Activated CD8-positive, alpha-beta memory T cell treated with anti-CD3 and anti-CD28 coated beads, Interleukin-2, amount 10 ng/mL, durations not matched to agents 7 days and 5 days (primary cell): ENCODE results near the gene YKT6. TPM values are rescaled to one million over a fixed set of nuclear protein-coding genes. Genes with fewer than 3 reads are reported as not detected.
"Not testable (repeated sequence)": the region's sequence is repeated elsewhere in the genome, so short reads cannot be mapped to it uniquely, and the experiment has no call there.

ENCODE experiments used
- ATAC-seq: fragments of 150-1000 bp; cut with Tn5 transposase; one replicate; pipeline ENCODE4 v1.10.0; 2021; ENCODE audit warnings: moderate library complexity
- CTCF ChIA-PET: fragments of 350-600 bp; sonication (Branson Sonifier 250); formaldehyde crosslinking; loops from one replicate; lab custom pipeline; 2021; ENCODE audit warnings: antibody characterized with exemption; lab: Charles Lee
- DNase-seq: peaks from one replicate; pipeline ENCODE4 v3.0.0-alpha.2; 2020
- H3K27ac Mint-ChIP-seq: one replicate; pipeline ENCODE4 v1.8.0; 2021; ENCODE audit warnings: mild to moderate bottlenecking, mixed read lengths
- H3K27me3 Mint-ChIP-seq: one replicate; pipeline ENCODE4 v1.8.0; 2021; ENCODE audit warnings: mixed read lengths
- H3K36me3 Mint-ChIP-seq: one replicate; pipeline ENCODE4 v1.8.0; 2021; ENCODE audit warnings: mild to moderate bottlenecking, mixed read lengths
- H3K4me1 Mint-ChIP-seq: one replicate; pipeline ENCODE4 v1.8.0; 2021; ENCODE audit warnings: mixed read lengths
- H3K4me3 Mint-ChIP-seq: one replicate; pipeline ENCODE4 v1.8.0; 2021; ENCODE audit warnings: mild to moderate bottlenecking, moderate library complexity, mixed read lengths
- H3K9me3 Mint-ChIP-seq: one replicate; pipeline ENCODE4 v1.8.0; 2022; ENCODE audit warnings: low read depth, mixed read lengths
- total RNA-seq, 2 experiments: library from RNA; stranded (reverse); gene quantifications; one replicate each; pipeline ENCODE4 v1.2.3, GENCODE V29; 2021

The YKT6 gene
- total RNA-seq, 2 experiments from 2014 or later: 57.9 to 68.3 TPM

DNA sequence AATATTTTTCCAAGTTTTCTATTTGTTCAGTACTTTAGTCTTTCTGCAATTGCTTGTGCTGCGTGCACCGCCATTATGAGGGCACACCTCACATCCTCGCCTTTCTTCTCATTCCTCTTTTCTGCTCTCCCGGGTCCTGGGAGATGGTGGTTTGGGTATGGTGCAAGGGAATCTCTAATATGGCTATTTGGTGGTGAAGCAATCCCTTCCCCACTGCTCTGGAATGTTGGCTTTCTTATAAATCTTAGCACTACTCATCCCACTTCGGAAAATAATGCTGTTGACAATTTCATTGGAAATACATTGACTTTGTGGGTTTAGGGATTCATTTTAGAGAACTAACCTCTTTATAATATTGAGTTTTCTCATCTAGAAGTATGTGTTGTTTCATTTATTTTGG lies 9.6 kb upstream of the YKT6 start:
- CTCF ChIA-PET: no interaction called here
- H3K4me1 Mint-ChIP-seq: peaks cover 5% of the 10 kb centered on the region

GRCh38 chr7:44193011-44193802 lies 7.6 kb upstream of the YKT6 start:
- peaks cover 10% of the 10 kb centered on the region for H3K27me3 Mint-ChIP-seq
- no peak for ATAC-seq
- DNase-seq: no peak
- CTCF ChIA-PET: no interaction called here
- peaks cover 10% of the 10 kb centered on the region for H3K4me1 Mint-ChIP-seq
- no peaks in the 10 kb centered on the region for H3K36me3 Mint-ChIP-seq
- H3K27ac Mint-ChIP-seq: no peak overlapping the region
- H3K4me3 Mint-ChIP-seq: no peak overlapping the region
- H3K9me3 Mint-ChIP-seq: no peaks in the 10 kb centered on the region

More for the DNA sequence above, 9.6 kb upstream of the YKT6 start:
- DNase-seq (no peak), ATAC-seq (no peak)
- Mint-ChIP-seq H3K36me3 (no peaks in the 10 kb centered on the region), H3K9me3 (no peaks in the 10 kb centered on the region), H3K4me3 (no peak overlapping the region), H3K27ac (no peak overlapping the region), H3K27me3 (peaks cover 3% of the 10 kb centered on the region)

- no peak overlapping the region for H3K4me3 Mint-ChIP-seq
- CTCF ChIA-PET: no interaction called here
- peaks cover 10% of the 10 kb centered on the region for H3K4me1 Mint-ChIP-seq
- no peaks in the 10 kb centered on the region for H3K9me3 Mint-ChIP-seq
- DNase-seq: no peak
- ATAC-seq: no peak
- peaks cover 10% of the 10 kb centered on the region for H3K27me3 Mint-ChIP-seq
- H3K27ac Mint-ChIP-seq: no peak overlapping the region
- no peaks in the 10 kb centered on the region for H3K36me3 Mint-ChIP-seq
These were observed 6.7 kb upstream of the YKT6 start for GRCh38 chr7:44194069-44194468.

DNA sequence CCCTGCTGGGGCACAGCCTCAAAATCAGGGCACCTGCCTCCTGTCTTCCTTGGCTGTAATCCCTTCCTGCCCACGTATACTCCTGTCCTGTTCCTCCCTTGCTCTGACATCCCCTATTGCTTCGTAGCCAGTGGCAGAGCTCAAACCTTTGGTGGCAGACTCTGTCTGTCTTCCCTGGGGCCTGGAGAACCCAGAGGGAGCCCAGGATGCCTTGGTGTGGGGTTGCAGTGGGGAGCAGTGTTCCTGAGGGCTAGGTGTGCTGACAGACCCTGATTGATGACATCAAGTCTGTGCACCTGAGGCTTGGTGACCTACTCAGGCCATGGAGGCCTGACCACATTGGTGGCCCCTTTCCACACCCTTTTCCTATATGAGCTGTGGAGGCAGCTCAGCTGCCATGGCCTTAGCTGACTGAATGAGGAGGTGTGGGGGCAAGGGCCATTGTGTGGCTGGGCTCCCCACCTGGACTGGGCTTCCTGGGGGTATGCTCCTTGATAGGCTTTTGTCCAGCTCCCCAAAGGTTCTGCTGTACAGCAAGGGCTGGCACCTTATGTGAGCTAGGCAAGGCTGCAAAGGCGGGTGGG lies 6.1 kb upstream of the YKT6 start:
- no peak for ATAC-seq
- CTCF ChIA-PET: interaction anchor here (1.2 to 1.4 kb wide), 2 partner anchors 46 to 175 kb away, joined by 3 read pairs; no protein-coding TSS in a partner anchor
- Mint-ChIP-seq H3K4me1 (peaks cover 10% of the 10 kb centered on the region), H3K27me3 (peaks cover 10% of the 10 kb centered on the region), H3K27ac (no peak overlapping the region), H3K4me3 (no peak overlapping the region), H3K36me3 (no peaks in the 10 kb centered on the region), H3K9me3 (no peaks in the 10 kb centered on the region)
- DNase-seq: no peak

GRCh38 chr7:44195889-44196288 lies 4.9 kb upstream of the YKT6 start:
- CTCF ChIA-PET: interaction anchor here (0.7 to 2.2 kb wide), 10 partner anchors 13 to 176 kb away, joined by 3 to 7 read pairs (median 4); no protein-coding TSS in a partner anchor
- ATAC-seq (no peak), DNase-seq (no peak)
- peaks cover 13% of the 10 kb centered on the region for H3K4me1 Mint-ChIP-seq
- no peaks in the 10 kb centered on the region for H3K9me3 Mint-ChIP-seq
- H3K27me3 Mint-ChIP-seq: peaks cover 10% of the 10 kb centered on the region
- H3K4me3 Mint-ChIP-seq: no peak overlapping the region
- H3K27ac Mint-ChIP-seq: no peak overlapping the region
- H3K36me3 Mint-ChIP-seq: no peaks in the 10 kb centered on the region

DNA sequence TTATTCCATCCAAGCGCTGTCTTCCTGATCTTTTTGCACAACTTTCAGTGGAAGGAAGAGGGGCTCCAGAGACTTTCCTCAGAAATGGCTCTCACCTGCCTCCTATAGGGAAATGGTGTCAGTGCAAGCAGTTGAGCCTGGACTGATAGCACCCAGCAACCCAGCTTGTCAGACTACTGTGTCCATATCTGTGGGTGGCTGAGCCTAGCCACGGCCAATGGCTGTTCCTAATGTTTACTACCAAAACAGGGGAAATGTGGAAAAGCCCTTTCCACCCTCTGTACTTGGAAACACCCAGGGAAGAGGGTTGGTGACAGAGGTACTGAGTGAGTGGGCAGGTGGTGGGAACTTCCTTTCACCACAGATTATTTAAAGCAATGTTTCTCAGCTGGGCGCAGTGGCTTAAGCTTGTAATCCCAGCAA lies 4.3 kb upstream of the YKT6 start:
- no peaks in the 10 kb centered on the region for H3K36me3 Mint-ChIP-seq
- CTCF ChIA-PET: interaction anchor here (0.8 to 2.2 kb wide), 12 partner anchors 9 to 265 kb away, joined by 3 to 7 read pairs (median 3); no protein-coding TSS in a partner anchor
- peaks cover 7% of the 10 kb centered on the region for H3K27me3 Mint-ChIP-seq
- DNase-seq (peak; percentile 64), ATAC-seq (no peak)
- H3K4me1 Mint-ChIP-seq: peaks cover 14% of the 10 kb centered on the region
- no peaks in the 10 kb centered on the region for H3K9me3 Mint-ChIP-seq
- no peak overlapping the region for H3K27ac Mint-ChIP-seq
- no peak overlapping the region for H3K4me3 Mint-ChIP-seq

GRCh38 chr7:44197474-44197873 lies 3.3 kb upstream of the YKT6 start:
- H3K27ac Mint-ChIP-seq: no peak overlapping the region
- H3K4me3 Mint-ChIP-seq: no peak overlapping the region
- CTCF ChIA-PET: interaction anchor here (1.0 to 2.2 kb wide), 5 partner anchors 12 to 264 kb away, joined by 3 to 7 read pairs (median 4); no protein-coding TSS in a partner anchor
- H3K9me3 Mint-ChIP-seq: no peaks in the 10 kb centered on the region
- no peak for ATAC-seq
- no peaks in the 10 kb centered on the region for H3K36me3 Mint-ChIP-seq
- H3K27me3 Mint-ChIP-seq: peaks cover 7% of the 10 kb centered on the region
- DNase-seq: no peak
- peaks cover 24% of the 10 kb centered on the region for H3K4me1 Mint-ChIP-seq

- H3K27me3 Mint-ChIP-seq, H3K36me3 Mint-ChIP-seq, H3K9me3 Mint-ChIP-seq, ATAC-seq, DNase-seq: not testable (repeated sequence)
- Mint-ChIP-seq H3K4me3 (peak overlapping the region; percentile 50), H3K27ac (peak overlapping the region; percentile 28), H3K4me1 (peaks cover 33% of the 10 kb centered on the region)
- CTCF ChIA-PET: interaction anchor here (1.0 to 2.3 kb wide), 5 partner anchors 13 to 372 kb away, joined by 3 to 14 read pairs (median 3); no protein-coding TSS in a partner anchor
These were observed 615 bp upstream of the YKT6 start for GRCh38 chr7:44200163-44200562.

DNA sequence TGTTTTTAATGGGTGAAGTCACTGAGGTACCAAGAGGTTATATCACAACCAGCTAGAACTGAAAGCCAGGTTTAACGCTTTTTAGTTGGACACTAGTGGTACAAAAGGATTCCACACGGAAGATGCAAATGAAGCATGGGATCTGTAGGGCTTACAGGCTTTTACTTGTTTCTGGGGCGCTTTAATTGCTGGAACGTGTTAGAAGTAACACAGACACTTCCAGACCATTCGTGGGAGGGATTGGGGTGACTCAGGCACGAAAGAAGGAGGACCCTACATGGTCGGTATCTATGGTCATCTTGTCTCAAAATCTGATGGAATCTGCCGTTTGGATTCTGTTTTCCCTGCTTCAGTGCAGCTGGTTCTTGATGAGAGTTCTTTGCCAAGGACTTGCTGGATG lies 1.0 kb downstream of the YKT6 start:
- no peaks in the 10 kb centered on the region for H3K9me3 Mint-ChIP-seq
- H3K4me1 Mint-ChIP-seq: peaks cover 23% of the 10 kb centered on the region
- H3K36me3 Mint-ChIP-seq: peaks cover 14% of the 10 kb centered on the region
- ATAC-seq (no peak), DNase-seq (no peak)
- H3K4me3 Mint-ChIP-seq: peak overlapping the region; percentile 81
- peak overlapping the region; percentile 71 for H3K27ac Mint-ChIP-seq
- H3K27me3 Mint-ChIP-seq: peaks cover 7% of the 10 kb centered on the region
- CTCF ChIA-PET: interaction anchor here (1.0 to 2.3 kb wide), 5 partner anchors 12 to 268 kb away, joined by 3 to 14 read pairs (median 5); no protein-coding TSS in a partner anchor

DNA sequence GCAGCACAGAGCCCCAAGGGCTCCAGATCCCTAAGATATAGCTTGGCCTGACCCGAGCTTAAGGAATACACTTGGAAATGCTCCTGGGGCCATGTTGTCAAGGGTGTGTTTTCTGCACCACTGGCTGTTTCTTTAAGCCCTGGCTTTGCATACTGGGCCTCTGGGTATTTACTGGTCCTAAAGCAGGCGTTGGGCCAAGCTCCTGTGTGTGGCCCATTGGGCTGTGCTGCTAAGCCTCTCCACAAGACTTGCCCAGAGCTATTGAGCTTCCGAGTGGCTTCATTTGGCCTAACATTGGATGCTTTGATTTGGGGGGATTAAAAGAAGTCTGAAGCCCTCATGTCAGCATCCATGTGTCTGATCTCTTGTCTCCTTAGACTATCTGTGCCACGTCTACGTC lies 5.2 kb downstream of the YKT6 start:
- CTCF ChIA-PET: no interaction called here
- Mint-ChIP-seq H3K9me3 (no peaks in the 10 kb centered on the region), H3K27ac (no peak overlapping the region), H3K4me1 (peaks cover 20% of the 10 kb centered on the region), H3K4me3 (no peak overlapping the region), H3K27me3 (no peaks in the 10 kb centered on the region), H3K36me3 (peaks cover 30% of the 10 kb centered on the region)
- ATAC-seq (no peak), DNase-seq (no peak)

- DNase-seq (no peak), ATAC-seq (no peak)
- no peaks in the 10 kb centered on the region for H3K9me3 Mint-ChIP-seq
- H3K36me3 Mint-ChIP-seq: peaks cover 34% of the 10 kb centered on the region
- H3K4me1 Mint-ChIP-seq: peaks cover 15% of the 10 kb centered on the region
- CTCF ChIA-PET: interaction anchor here (2.3 kb wide), 1 partner anchor 11 kb away, joined by 7 read pairs; no protein-coding TSS in a partner anchor
- H3K27ac Mint-ChIP-seq: no peak overlapping the region
- no peaks in the 10 kb centered on the region for H3K27me3 Mint-ChIP-seq
- H3K4me3 Mint-ChIP-seq: no peak overlapping the region
These were observed 7.3 kb downstream of the YKT6 start for GRCh38 chr7:44208085-44208484.

DNA sequence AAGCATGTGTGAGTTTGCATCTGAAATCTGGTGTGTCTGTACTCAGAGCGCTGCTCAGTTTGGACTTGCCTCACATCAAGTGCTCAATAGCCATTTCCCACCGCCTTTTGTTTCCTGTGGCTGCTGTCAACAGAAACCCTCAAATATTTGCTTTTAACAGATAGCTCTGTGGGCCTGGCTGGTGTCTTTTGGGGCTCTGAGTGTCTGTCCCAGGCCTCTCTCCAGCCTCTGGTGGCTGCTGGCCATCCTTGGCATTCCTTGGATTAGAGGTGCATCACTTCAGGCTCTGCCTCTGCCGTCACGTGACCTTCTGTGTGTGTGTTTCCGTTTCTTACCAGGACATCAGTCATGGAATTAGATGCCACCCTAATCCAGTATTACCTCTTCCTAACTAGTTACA lies 9.3 kb downstream of the YKT6 start:
- peaks cover 29% of the 10 kb centered on the region for H3K36me3 Mint-ChIP-seq
- no peaks in the 10 kb centered on the region for H3K27me3 Mint-ChIP-seq
- CTCF ChIA-PET: interaction anchor here (2.1 to 2.3 kb wide), 2 partner anchors 9 to 13 kb away, joined by 4 to 7 read pairs; no protein-coding TSS in a partner anchor
- DNase-seq (no peak), ATAC-seq (no peak)
- H3K9me3 Mint-ChIP-seq: no peaks in the 10 kb centered on the region
- H3K4me1 Mint-ChIP-seq: peaks cover 10% of the 10 kb centered on the region
- no peak overlapping the region for H3K27ac Mint-ChIP-seq
- no peak overlapping the region for H3K4me3 Mint-ChIP-seq

DNA sequence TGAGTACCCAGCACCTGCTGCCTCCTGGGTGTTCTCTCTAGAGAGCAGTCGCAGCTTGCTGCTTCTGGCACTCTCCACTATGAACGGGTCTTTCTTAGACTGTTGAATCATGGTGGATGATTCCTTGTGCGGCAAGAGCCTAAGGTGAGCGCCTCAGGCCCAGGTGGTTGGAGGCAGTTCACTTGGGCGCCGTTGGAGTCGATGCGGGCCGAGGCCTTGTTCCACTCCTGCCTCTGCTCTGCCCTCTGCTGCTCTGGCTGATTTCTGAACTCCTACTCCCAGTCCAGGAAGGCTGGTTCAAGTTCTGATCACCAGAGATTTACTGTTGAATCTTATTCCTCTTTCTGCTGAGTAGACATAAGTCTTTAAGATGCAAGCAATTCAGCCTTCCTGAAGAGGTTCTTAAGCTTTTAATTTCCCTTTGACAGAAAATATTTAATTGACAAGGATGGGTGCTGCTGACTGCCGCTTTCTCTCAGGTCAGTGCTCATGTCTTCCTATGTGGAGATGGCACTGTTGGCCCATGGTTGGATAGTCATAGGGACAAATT lies 10.4 kb downstream of the YKT6 start:
- no peak overlapping the region for H3K4me3 Mint-ChIP-seq
- no peak for DNase-seq
- no peak overlapping the region for H3K27ac Mint-ChIP-seq
- CTCF ChIA-PET: interaction anchor here (2.1 to 4.0 kb wide), 2 partner anchors 10 kb away, joined by 4 to 14 read pairs; partner anchors contain the start of gene YKT6
- H3K4me1 Mint-ChIP-seq: peaks cover 10% of the 10 kb centered on the region
- no peaks in the 10 kb centered on the region for H3K27me3 Mint-ChIP-seq
- H3K9me3 Mint-ChIP-seq: no peaks in the 10 kb centered on the region
- peaks cover 25% of the 10 kb centered on the region for H3K36me3 Mint-ChIP-seq
- no peak for ATAC-seq
